SK-N-SH treated with all-trans-retinoic acid at 6 μM for 48 hours (cell line): ENCODE results near the gene QPCTL.

Experiments
- ATAC-seq: fragments of 200-7000 bp; cut with Tn5 transposase; 3 replicates; pipeline ENCODE4 v1.9.1; 2020; ENCODE audit warnings: mild to moderate bottlenecking, moderate library complexity
- ARNTL ChIP-seq: fragments of 450-650 bp; formaldehyde crosslinking; IDR thresholded peaks from 2 replicates; pipeline ENCODE4 v1.5.0; 2020; ENCODE audit warnings: low read depth, mild to moderate bottlenecking, moderate library complexity, borderline replicate concordance
- CREB5 ChIP-seq: fragments of 250-450 bp; sonication (Bioruptor Pico); IDR thresholded peaks from 2 replicates; pipeline ENCODE4 v1.5.1; 2020; ENCODE audit warnings: low read depth, mild to moderate bottlenecking, moderate library complexity
- CSDC2 ChIP-seq: fragments of 250-450 bp; sonication (Bioruptor Pico); IDR thresholded peaks from 2 replicates; pipeline ENCODE4 v1.5.0; 2020; ENCODE audit warnings: mild to moderate bottlenecking, moderate library complexity
- CSRNP3 ChIP-seq: fragments of 250-450 bp; sonication (Bioruptor Pico); IDR thresholded peaks from 2 replicates; pipeline ENCODE4 v1.5.1; 2021; ENCODE audit warnings: mild to moderate bottlenecking, moderate library complexity
- ESRRG ChIP-seq: fragments of 250-450 bp; sonication (Bioruptor Pico); IDR thresholded peaks from 2 replicates; pipeline ENCODE4 v1.6.1; 2021; ENCODE audit warnings: mild to moderate bottlenecking
- GLIS3 ChIP-seq: fragments of 250-450 bp; sonication (Bioruptor Pico); IDR thresholded peaks from 2 replicates; pipeline ENCODE4 v1.5.0; 2020; ENCODE audit warnings: mild to moderate bottlenecking, moderate library complexity
- ISL1 ChIP-seq: fragments of 250-450 bp; sonication (Bioruptor Pico); IDR thresholded peaks from 2 replicates; pipeline ENCODE4 v2.1.2; 2022; ENCODE audit warnings: mild to moderate bottlenecking, moderate library complexity
- OSR1 ChIP-seq: fragments of 250-450 bp; sonication (Bioruptor Pico); IDR thresholded peaks from 2 replicates; pipeline ENCODE4 v1.8.0; 2022; ENCODE audit warnings: moderate library complexity, mild to moderate bottlenecking, inconsistent platforms
- PATZ1 ChIP-seq: fragments of 250-450 bp; sonication (Bioruptor Pico); IDR thresholded peaks from 2 replicates; pipeline ENCODE4 v1.8.0; 2020; ENCODE audit warnings: mild to moderate bottlenecking, moderate library complexity, borderline replicate concordance
- POU6F1 ChIP-seq: fragments of 250-450 bp; sonication (Bioruptor Pico); IDR thresholded peaks from 2 replicates; pipeline ENCODE4 v1.8.0; 2021; ENCODE audit warnings: low read depth, mild to moderate bottlenecking, moderate library complexity, borderline replicate concordance
- PPARA ChIP-seq: fragments of 250-450 bp; sonication (Bioruptor Pico); IDR thresholded peaks from 2 replicates; pipeline ENCODE4 v1.5.0; 2020; ENCODE audit warnings: mild to moderate bottlenecking, borderline replicate concordance
- RARB ChIP-seq: fragments of 250-450 bp; sonication (Bioruptor Pico); IDR thresholded peaks from 2 replicates; pipeline ENCODE4 v1.8.0; 2021; ENCODE audit warnings: mild to moderate bottlenecking, moderate library complexity
- SNAI2 ChIP-seq: fragments of 250-450 bp; sonication (Bioruptor Pico); IDR thresholded peaks from 2 replicates; pipeline ENCODE4 v1.5.0; 2020; ENCODE audit warnings: mild to moderate bottlenecking, moderate library complexity
- TCF4 ChIP-seq: fragments of 250-450 bp; sonication (Bioruptor Pico); IDR thresholded peaks from 2 replicates; pipeline ENCODE4 v1.8.0; 2021; ENCODE audit warnings: mild to moderate bottlenecking, moderate library complexity, borderline replicate concordance
- TOX ChIP-seq: fragments of 250-450 bp; sonication (Bioruptor Pico); IDR thresholded peaks from 2 replicates; pipeline ENCODE4 v1.8.0; 2021; ENCODE audit warnings: mild to moderate bottlenecking, moderate library complexity, borderline replicate concordance
- ZC3H10 ChIP-seq: fragments of 250-450 bp; sonication (Bioruptor Pico); IDR thresholded peaks from 2 replicates; pipeline ENCODE4 v1.5.1; 2021; ENCODE audit warnings: mild to moderate bottlenecking, moderate library complexity
- ZFP30 ChIP-seq: fragments of 450-650 bp; formaldehyde crosslinking; IDR thresholded peaks from 2 replicates; pipeline ENCODE4 v1.5.0; 2022; ENCODE audit warnings: mild to moderate bottlenecking, moderate library complexity
- ZNF565 ChIP-seq: fragments of 450-650 bp; formaldehyde crosslinking; conservative IDR thresholded peaks from 2 replicates; pipeline ENCODE4 v1.5.0; 2020; ENCODE audit warnings: low read depth, mild to moderate bottlenecking, moderate library complexity
- ZNF70 ChIP-seq: fragments of 450-650 bp; formaldehyde crosslinking; IDR thresholded peaks from 2 replicates; pipeline ENCODE4 v1.5.0; 2020; ENCODE audit warnings: mild to moderate bottlenecking, moderate library complexity

Gene QPCTL

GRCh38 chr19:45660636-45661035, 31.8 kb upstream of the QPCTL start:
- TF ChIP-seq ESRRG (CRISPR knock-in tag), result no peak
- TF ChIP-seq GLIS3 (CRISPR knock-in tag), result no peak
- no peak for TF ChIP-seq ZFP30
- TF ChIP-seq OSR1, result no peak
- no peak for TF ChIP-seq SNAI2 (CRISPR knock-in tag)
- TF ChIP-seq ZC3H10 (CRISPR knock-in tag), result no peak
- TF ChIP-seq CSRNP3 (CRISPR knock-in tag), result no peak
- TF ChIP-seq CSDC2, result no peak
- TF ChIP-seq ZNF70, result no peak
- TF ChIP-seq ISL1, result no peak
- no peak for TF ChIP-seq TOX (CRISPR knock-in tag)
- TF ChIP-seq PATZ1 (CRISPR knock-in tag), result no peak
- no peak for TF ChIP-seq ZNF565 (CRISPR knock-in tag)
- TF ChIP-seq POU6F1 (CRISPR knock-in tag), result no peak
- no peak for TF ChIP-seq ARNTL
- TF ChIP-seq PPARA, result no peak
- TF ChIP-seq TCF4, result no peak
- TF ChIP-seq, all 23 proteins: peak for 0
- ATAC-seq, result no peak

GRCh38 chr19:45663800-45664199, 28.7 kb upstream of the QPCTL start:
- TF ChIP-seq ZNF565 (CRISPR knock-in tag) (no peak), POU6F1 (CRISPR knock-in tag) (no peak), ZFP30 (no peak), ESRRG (CRISPR knock-in tag) (no peak), CSDC2 (no peak), ISL1 (no peak), PPARA (no peak), PATZ1 (CRISPR knock-in tag) (no peak), ZNF70 (no peak), RARB (CRISPR knock-in tag) (no peak), ARNTL (no peak), TOX (CRISPR knock-in tag) (no peak)
- no peak for ATAC-seq

GRCh38 chr19:45664575-45664974, 27.9 kb upstream of the QPCTL start:
- TF ChIP-seq GLIS3 (CRISPR knock-in tag) (no peak), ISL1 (no peak), ZFP30 (no peak), ZNF70 (no peak), ZNF565 (CRISPR knock-in tag) (no peak), RARB (CRISPR knock-in tag) (no peak), CSDC2 (no peak), CREB5 (CRISPR knock-in tag) (no peak)
- ATAC-seq, result no peak
